Fibroblast of skin of scalp (primary cell): ENCODE data around the gene ZNF385B.

Source experiments
- DNase-seq: peaks from one replicate; pipeline ENCODE4 v3.0.0-alpha.2; 2013

ZNF385B gene

GRCh38 chr2:179855673-179856072 is 5.7 kb downstream of the ZNF385B start:
- no peak for DNase-seq

- DNase-seq, result no peak
These were observed 6.5 kb downstream of the ZNF385B start for GRCh38 chr2:179854891-179855290.

GRCh38 chr2:179853108-179853507 is 8.3 kb downstream of the ZNF385B start:
- DNase-seq, result no peak

- peak; percentile 71 for DNase-seq
These were observed 11.2 kb downstream of the ZNF385B start for GRCh38 chr2:179850188-179850587.

GRCh38 chr2:179849719-179850118 is 11.7 kb downstream of the ZNF385B start:
- DNase-seq, result no peak

- DNase-seq, result no peak
These were observed 17.9 kb downstream of the ZNF385B start for GRCh38 chr2:179843541-179843940.

GRCh38 chr2:179842498-179843153 is 18.8 kb downstream of the ZNF385B start:
- DNase-seq, result peak; percentile 43

GRCh38 chr2:179840840-179841239 is 20.6 kb downstream of the ZNF385B start:
- DNase-seq, result no peak

GRCh38 chr2:179837408-179837807 is 24.0 kb downstream of the ZNF385B start:
- peak; percentile 28 for DNase-seq

GRCh38 chr2:179830043-179830787 is 31.2 kb downstream of the ZNF385B start:
- DNase-seq, result no peak

- DNase-seq, result no peak
These were observed 35.1 kb downstream of the ZNF385B start for GRCh38 chr2:179826297-179826696.

- no peak for DNase-seq
These were observed 35.9 kb downstream of the ZNF385B start for GRCh38 chr2:179825494-179825893.

GRCh38 chr2:179824961-179825360 is 36.5 kb downstream of the ZNF385B start:
- DNase-seq, result no peak

GRCh38 chr2:179822540-179822939 is 38.9 kb downstream of the ZNF385B start:
- DNase-seq, result no peak

- DNase-seq, result no peak
These were observed 42.9 kb downstream of the ZNF385B start for GRCh38 chr2:179818546-179818945.

- no peak for DNase-seq
These were observed 44.1 kb downstream of the ZNF385B start for GRCh38 chr2:179817181-179817841.

GRCh38 chr2:179814050-179814449 is 47.4 kb downstream of the ZNF385B start:
- DNase-seq, result no peak

GRCh38 chr2:179812501-179812900 is 48.9 kb downstream of the ZNF385B start:
- DNase-seq, result no peak

- no peak for DNase-seq
These were observed 50.4 kb downstream of the ZNF385B start for GRCh38 chr2:179811042-179811441.

GRCh38 chr2:179809606-179810005 is 51.8 kb downstream of the ZNF385B start:
- no peak for DNase-seq

GRCh38 chr2:179805001-179805400 is 56.4 kb downstream of the ZNF385B start:
- DNase-seq, result no peak

- DNase-seq, result no peak
These were observed 57.2 kb downstream of the ZNF385B start for GRCh38 chr2:179804206-179804605.

GRCh38 chr2:179802051-179802882 is 59.1 kb downstream of the ZNF385B start:
- DNase-seq, result no peak
